ENCODE results near the gene QDPR. TPM values are rescaled to one million over a fixed set of nuclear protein-coding genes. Genes with fewer than 3 reads are reported as not detected.

The QDPR gene
- total RNA-seq, 1 experiment from 2014 or later = 15.2 TPM

- in situ Hi-C loops (cut with HindIII; ENCODE audit: low pct_unique_long_range_greater_than_20kb, low sequenced_read_pairs) = no loop called here
- no peaks in the 10 kb centered on the region for H3K4me1 ChIP-seq (ENCODE audit: control insufficient read depth, insufficient read depth, low read length)
- no TSS peak for BruUV-seq (replicated peaks)
- no peak for TF ChIP-seq POLR2AphosphoS5 (IDR thresholded peaks at IDR 0.05; ENCODE audit: low read depth, low read length)
- H3K27me3 ChIP-seq (ENCODE audit: control insufficient read depth, insufficient read depth, low read length) = no peaks in the 10 kb centered on the region
- intact Hi-C loops (cut with micrococcal nuclease; ENCODE audit: unreplicated experiment) = no loop called here
- no peak overlapping the region for H3K4me3 ChIP-seq (ENCODE audit: low read depth in 2 of 2, low read length in 2 of 2)
- CTCF ChIA-PET = no interaction called here
- ATAC-seq (no peak), DNase-seq (ENCODE audit: low read depth, low spot score) (no peak)
- H3K9me3 ChIP-seq (ENCODE audit: control insufficient read depth, insufficient read depth, low read depth, low read length) = no peaks in the 10 kb centered on the region
- H3K36me3 ChIP-seq (ENCODE audit: control insufficient read depth, insufficient read depth, low read length) = no peaks in the 10 kb centered on the region; the same call in 1 of the 2 replicates
- H3K27ac ChIP-seq (ENCODE audit: low read length) = no peak overlapping the region
- POLR2A ChIA-PET = no interaction called here
These were observed 11.3 kb downstream of the QDPR start for GRCh38 chr4:17500574-17500973.

- no peak for TF ChIP-seq SIN3A (IDR thresholded peaks at IDR 0.05; ENCODE audit: borderline replicate concordance, insufficient read depth, low read depth, low read length)
- no peak for TF ChIP-seq TCF7L2 (IDR thresholded peaks at IDR 0.05; ENCODE audit: low read depth, low read length)
- TF ChIP-seq CTCF (IDR thresholded peaks at IDR 0.05) = no peak
- no peak for TF ChIP-seq POLR2AphosphoS5 (IDR thresholded peaks at IDR 0.05; ENCODE audit: low read depth, low read length)
- no peak for TF ChIP-seq REST (IDR thresholded peaks at IDR 0.05; ENCODE audit: insufficient read depth in 1 of 2, low read depth in 2 of 2, low read length in 1 of 2)
- intact Hi-C loops (cut with micrococcal nuclease; ENCODE audit: unreplicated experiment) = no loop called here
- no peaks in the 10 kb centered on the region for H3K27me3 ChIP-seq (ENCODE audit: control insufficient read depth, insufficient read depth, low read length)
- in situ Hi-C loops (cut with HindIII; ENCODE audit: low pct_unique_long_range_greater_than_20kb, low sequenced_read_pairs) = no loop called here
- DNase-seq (ENCODE audit: low read depth, low spot score) = no peak
- BruUV-seq (replicated peaks) = no TSS peak
- POLR2A ChIA-PET = no interaction called here
- ATAC-seq = no peak
- no peaks in the 10 kb centered on the region for H3K9me3 ChIP-seq (ENCODE audit: control insufficient read depth, insufficient read depth, low read depth, low read length)
- H3K27ac ChIP-seq (ENCODE audit: low read length) = no peak overlapping the region
- H3K36me3 ChIP-seq (ENCODE audit: control insufficient read depth, insufficient read depth, low read length) = no peaks in the 10 kb centered on the region; the same call in 1 of the 2 replicates
- no peaks in the 10 kb centered on the region for H3K4me1 ChIP-seq (ENCODE audit: control insufficient read depth, insufficient read depth, low read length)
- CTCF ChIA-PET = no interaction called here
- H3K4me3 ChIP-seq (ENCODE audit: low read depth in 2 of 2, low read length in 2 of 2) = no peak overlapping the region
These were observed 13.9 kb downstream of the QDPR start for GRCh38 chr4:17497890-17498523.

Data from Panc1 (cell line).